NCI-H460 (cell line): ENCODE measurements around the gene SPDYE4. TPM values are rescaled to one million over a fixed set of nuclear protein-coding genes. Genes with fewer than 3 reads are reported as not detected.

Experiments used
- DNase-seq: peaks from one replicate; pipeline ENCODE4 v3.0.0-alpha.2; 2016; ENCODE audit warnings: low read depth; ENCODE audit errors: extremely low read depth
- total RNA-seq: library from RNA; depleted of rRNA; stranded (reverse); fragments of >200 nt; shearing (Covaris generic); gene quantifications from 2 replicates; pipeline ENCODE4 v1.2.3, GENCODE V29; 2014

The SPDYE4 gene
- total RNA-seq, 1 experiment from 2014 or later: not detected

DNA sequence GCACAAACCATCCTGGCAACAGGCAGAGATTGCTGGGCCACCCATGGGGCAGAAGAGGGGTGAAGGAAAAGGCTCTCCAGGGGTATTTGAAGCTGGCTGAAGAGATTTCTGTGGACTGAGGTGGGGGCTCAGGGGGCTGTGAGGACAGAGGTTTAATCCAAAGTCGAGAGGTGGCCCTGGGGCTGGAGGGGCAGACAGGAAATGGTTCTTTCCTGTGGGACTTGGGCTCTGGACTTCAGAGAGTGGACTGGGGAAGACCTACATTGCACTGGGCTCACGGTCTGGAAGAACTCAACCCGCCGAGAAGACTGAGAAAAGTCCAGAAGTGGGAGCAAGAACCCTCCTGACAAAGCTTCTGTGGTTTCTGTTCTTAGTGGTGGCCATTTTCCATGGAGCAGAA is 16.6 kb downstream of the SPDYE4 start:
- DNase-seq: no peak

DNA sequence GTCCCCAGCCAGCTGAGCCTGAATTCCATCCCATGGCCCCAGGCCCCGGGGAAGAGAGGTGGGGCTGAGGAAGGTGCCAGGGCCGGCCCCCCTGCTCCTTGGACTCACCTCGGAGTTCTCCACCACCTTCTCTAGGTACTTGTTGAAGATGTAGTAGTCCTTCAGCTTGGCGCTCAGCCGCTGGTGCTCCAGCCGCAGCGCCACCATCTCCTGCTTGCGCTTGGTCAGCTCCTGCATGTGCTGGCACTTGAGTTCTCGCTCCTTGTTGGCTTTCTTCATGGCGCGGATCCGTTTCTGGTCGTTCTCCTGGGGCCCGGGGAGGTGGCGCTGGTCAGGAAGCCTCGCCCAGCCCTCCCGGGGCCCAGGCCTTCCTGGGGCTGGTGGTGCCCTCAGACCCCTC is 17.0 kb downstream of the SPDYE4 start:
- no peak for DNase-seq

DNA sequence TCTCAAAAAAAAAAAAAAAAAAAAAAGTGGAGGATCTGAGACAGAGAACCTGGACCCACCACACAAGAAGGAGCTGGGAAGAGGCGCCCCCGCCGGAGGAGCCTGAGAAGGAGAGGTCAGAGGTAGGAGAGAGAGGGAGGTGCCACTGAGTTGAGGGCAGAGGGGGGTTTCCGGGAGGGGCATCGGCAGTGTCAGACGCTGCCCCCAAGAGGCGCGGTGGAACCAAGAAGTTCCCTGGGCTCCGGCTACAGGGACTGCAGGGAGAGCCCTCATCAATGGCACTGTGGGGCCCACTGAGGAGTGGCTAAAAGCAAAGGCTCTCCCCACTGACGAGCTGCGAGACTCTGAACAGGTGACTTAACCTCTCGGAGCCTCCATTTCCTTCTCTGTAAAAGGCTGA is 17.9 kb downstream of the SPDYE4 start:
- DNase-seq: no peak

GRCh38 chr17:8739097-8739496 is 19.2 kb downstream of the SPDYE4 start:
- DNase-seq: no peak

- no peak for DNase-seq
Measured at GRCh38 chr17:8736796-8737195, 21.6 kb downstream of the SPDYE4 start.

GRCh38 chr17:8736362-8736761 is 22.0 kb downstream of the SPDYE4 start:
- DNase-seq: no peak

DNA sequence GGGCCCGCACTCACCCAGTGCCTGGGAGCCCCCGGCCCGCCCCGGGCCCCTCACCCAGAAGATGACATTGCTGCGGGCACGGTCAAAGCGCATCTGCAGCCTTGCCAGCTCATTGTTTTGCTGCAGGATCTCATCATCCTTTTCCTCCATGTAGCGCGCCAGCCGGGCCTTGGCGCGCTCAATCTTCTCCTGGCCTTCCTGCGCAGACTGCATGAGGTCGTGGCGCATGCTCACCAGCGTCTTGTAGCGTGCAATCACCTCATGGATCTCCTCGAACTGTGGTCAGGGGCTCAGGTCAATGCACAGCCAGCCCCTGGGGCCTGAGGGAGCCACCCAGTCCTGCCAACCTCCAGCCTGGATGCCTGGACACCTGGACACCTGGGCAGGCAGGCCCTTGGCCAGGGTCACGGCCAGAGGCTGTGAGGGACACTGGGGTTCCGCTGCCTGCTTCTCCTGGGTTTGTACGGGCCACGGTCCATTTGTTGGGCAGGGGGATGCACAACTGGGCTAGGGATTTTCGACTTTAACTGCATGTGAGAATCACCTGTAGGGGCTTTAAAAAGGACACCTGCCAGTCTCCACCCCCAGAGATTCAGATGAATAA is 22.9 kb downstream of the SPDYE4 start:
- DNase-seq: no peak

GRCh38 chr17:8734876-8735275 is 23.5 kb downstream of the SPDYE4 start:
- no peak for DNase-seq

DNA sequence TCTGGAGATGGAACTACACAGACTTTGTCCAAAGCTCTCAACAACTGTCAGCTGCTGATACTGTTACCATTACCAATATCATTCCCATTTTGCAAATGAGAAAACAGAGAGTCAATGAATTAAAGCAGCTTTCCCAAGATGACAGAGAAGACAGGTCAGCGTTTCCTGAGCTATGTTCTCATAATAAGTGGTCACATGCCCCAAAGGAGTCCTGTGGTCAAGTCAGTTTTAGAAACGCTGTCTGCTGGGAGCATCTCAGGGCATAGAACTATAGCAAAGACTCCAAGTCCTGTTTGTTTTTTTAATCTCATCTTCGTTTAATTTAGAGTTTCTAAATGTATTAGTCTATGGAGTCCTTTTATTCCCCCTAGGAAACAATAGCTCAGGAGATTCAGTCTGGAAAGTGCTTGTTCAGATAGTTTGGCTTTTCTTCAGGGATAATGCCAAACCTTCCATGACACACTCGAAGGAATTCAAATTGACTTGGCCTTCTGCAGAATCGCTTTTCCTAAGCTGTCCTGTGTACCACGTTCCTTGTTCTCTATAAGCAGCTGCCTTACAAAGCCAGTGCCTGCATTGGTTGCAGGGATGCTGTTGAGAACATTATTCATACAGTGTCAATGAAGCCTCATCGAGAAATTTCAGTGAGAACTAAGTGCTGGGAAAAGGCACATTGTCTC is 25.8 kb downstream of the SPDYE4 start:
- no peak for DNase-seq

- DNase-seq: no peak
Measured at GRCh38 chr17:8729860-8730259, 28.5 kb downstream of the SPDYE4 start.

DNA sequence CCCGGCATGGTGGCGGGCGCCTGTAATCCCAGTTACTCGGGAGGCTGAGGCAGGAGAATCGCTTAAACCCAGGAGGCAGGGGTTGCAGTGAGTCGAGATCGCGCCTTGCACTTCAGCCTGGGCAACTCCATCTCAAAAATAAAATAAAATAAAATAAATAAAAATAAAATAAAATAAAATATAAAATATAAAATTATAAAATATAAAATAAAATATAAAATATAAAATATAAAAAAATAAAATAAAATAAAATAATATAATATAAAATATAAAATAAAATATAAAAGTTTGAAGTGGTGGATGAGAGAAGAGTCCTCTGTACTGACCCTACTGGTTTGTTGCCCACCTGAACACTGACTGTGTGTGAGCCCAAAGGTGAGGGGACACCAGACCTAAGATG is 28.9 kb downstream of the SPDYE4 start:
- no peak for DNase-seq

GRCh38 chr17:8728971-8729370 is 29.4 kb downstream of the SPDYE4 start:
- DNase-seq: no peak

DNA sequence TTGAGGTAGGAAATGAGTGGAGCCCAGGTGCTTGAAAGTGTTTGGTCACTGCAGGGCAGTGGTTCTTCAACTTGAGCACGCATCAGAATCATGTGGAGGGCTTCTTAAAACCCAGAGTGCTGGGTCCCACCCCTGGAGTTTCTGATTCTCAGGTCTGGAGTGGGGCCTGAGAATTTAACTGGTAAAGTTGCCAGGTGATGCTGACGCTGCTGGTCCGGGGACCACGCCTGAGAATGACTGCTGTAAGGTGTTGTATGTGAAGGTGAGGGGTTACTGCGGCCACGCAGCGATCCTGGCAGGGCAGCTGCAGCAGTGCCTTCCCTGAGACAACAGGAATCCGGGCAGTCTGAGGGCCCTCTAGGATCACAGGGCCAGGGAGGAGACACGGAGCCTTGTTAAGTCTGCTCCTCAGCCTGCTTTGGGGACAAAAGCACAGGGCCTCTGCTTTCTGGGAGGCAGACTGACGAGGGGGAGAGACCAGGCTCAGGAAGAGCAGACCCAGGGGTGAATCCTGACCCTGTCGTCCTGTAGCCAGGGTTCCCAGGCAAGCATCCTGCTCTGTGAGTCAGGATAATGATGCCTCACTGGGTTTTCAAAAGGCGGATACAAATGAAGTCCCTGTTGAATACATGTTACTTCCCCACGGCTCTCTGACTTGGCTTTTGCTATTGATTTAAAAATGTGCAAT is 30.0 kb downstream of the SPDYE4 start:
- no peak for DNase-seq

GRCh38 chr17:8726941-8727555 is 31.3 kb downstream of the SPDYE4 start:
- no peak for DNase-seq

GRCh38 chr17:8725881-8726876 is 32.2 kb downstream of the SPDYE4 start:
- DNase-seq: no peak

- DNase-seq: no peak
Measured at GRCh38 chr17:8724451-8724850, 33.9 kb downstream of the SPDYE4 start.

- no peak for DNase-seq
Measured at GRCh38 chr17:8720596-8720995, 37.8 kb downstream of the SPDYE4 start.

DNA sequence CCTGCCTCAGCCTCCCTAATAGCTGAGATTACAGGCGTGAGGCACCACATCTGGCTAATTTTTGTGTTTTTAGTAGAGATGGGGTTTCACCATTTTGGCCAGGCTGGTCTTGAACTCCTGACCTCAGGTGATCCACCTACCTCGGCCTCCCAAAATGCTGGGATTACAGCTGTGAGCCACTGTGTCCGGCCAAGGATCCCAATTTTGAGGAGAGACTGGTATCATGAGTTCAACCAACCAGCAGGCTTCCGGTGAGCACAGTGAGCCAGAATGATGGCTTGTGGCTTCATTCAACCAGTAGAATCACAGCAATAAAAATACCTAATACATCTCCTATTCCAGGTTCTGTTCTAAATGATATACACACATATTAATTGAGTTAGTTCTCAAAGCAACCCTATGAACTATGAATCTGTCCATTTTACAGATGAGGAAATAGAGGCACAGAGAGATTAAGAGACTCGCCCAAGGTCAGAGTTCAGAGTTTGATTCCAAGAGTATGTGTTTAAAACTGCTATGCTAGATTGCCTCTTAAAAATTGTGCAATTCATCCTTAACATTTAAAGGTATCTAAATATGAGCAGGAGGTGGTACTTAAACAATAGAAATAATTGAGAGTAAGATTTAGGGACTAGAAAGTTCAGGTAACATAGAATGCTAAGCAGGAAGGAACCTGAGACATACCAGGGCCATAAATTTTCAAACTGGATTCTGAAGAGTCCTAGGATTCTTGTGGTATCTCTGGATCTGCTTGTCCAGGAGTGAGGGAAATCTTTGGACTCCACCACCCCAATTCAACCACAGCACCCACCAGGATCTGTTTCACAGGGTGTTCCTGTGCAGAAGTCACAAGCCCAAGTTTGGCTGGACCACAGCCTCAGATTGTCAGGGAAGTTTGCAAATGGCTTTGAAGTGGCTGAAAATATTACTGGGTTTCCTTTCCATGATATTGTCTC is 38.8 kb downstream of the SPDYE4 start:
- DNase-seq: no peak

DNA sequence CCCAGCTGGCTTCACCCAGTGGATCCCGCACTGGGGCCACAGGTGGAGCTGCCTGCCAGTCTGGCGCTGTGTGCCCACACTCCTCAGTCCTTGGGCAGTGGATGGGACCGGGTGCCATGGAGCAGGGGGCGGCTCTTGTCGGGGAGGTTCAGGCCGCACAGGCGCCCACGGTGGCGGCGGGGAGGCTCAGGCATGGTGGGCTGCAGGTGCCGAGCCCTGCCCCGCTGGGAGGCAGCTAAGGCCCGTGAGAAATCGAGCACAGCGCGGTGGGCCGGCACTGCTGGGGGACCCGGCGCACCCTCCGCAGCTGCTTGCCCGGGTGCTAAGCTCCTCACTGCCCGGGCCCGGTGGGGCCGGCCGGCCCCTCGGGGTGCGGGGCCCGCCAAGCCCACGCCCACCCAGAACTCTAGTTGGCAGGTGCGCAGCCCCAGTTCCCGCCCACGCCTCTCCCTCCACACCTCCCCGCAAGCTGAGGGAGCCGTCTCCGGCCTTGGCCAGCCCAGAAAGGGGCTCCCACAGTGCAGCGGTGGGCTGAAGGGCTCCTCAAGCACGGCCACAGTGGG is 40.3 kb downstream of the SPDYE4 start:
- DNase-seq: no peak
